GM12872 (cell line): ENCODE measurements around the gene ATE1.

Experiments used
- TF ChIP-seq, protein P1 (sequence below): IDR thresholded peaks from 3 replicates; pipeline ENCODE4 v1.5.1; 2011; ENCODE audit warnings: low read depth, mild to moderate bottlenecking, low read length, moderate library complexity; ENCODE audit not compliant: insufficient read depth

The ATE1 gene

DNA sequence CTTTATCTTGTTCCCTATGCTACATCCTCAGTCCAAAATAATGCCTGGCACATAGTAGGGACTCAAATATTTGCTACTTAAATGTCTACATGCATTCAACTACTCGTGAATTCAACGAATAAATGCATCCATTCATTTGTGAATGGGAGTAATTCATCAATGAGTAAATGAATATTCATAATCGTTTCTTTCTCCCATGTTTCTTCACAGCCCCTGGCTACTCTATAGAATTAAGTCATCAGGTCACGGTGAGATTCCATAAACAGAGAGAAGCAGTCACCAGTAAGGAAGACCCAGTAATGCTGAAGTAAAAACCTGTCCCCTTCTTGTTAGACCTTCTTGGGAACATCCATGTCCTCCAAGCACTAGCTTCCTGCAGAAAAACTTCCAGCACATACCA, 48.4 kb downstream of the ATE1 start:
- TF ChIP-seq, protein P1, sequence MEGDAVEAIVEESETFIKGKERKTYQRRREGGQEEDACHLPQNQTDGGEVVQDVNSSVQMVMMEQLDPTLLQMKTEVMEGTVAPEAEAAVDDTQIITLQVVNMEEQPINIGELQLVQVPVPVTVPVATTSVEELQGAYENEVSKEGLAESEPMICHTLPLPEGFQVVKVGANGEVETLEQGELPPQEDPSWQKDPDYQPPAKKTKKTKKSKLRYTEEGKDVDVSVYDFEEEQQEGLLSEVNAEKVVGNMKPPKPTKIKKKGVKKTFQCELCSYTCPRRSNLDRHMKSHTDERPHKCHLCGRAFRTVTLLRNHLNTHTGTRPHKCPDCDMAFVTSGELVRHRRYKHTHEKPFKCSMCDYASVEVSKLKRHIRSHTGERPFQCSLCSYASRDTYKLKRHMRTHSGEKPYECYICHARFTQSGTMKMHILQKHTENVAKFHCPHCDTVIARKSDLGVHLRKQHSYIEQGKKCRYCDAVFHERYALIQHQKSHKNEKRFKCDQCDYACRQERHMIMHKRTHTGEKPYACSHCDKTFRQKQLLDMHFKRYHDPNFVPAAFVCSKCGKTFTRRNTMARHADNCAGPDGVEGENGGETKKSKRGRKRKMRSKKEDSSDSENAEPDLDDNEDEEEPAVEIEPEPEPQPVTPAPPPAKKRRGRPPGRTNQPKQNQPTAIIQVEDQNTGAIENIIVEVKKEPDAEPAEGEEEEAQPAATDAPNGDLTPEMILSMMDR, result no peak

DNA sequence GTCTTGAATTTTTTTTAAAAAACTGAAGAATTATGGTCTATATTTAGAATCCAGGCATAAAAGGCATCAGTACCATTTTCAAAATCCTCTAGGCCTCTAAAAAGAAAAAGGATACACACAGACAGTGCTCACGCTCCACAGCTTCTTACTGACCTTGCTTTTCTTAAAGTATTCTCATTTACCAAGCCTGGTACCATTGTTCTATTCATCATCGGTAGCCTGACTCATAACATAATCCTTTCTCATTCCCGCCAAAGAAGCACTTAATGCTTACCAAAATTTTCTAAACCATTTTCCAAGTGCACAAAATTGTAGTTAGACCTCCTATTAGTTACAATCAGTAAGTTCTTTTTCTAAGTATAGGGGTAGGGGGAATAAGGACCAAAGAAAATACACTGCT, 54.6 kb downstream of the ATE1 start:
- TF ChIP-seq, protein P1, result no peak

DNA sequence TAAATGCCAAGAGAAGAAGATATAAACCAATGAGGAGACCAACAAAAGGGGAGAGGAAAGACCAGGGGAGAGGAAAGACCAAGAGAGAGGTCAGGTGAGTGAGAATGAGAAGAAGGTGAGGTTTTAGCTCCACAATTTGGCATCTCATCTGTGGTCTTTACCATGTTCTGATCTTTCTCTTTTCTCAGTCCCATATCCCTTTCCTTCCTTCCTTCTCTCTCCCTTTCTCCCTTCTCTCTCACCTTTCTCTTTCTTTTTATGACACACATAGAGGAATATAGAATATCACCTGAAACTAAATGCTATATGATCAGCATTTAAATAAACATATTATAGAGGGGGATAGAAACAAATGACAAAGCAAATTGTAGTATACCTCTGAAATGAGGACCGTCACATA, 57.4 kb downstream of the ATE1 start:
- TF ChIP-seq, protein P1, result no peak

DNA sequence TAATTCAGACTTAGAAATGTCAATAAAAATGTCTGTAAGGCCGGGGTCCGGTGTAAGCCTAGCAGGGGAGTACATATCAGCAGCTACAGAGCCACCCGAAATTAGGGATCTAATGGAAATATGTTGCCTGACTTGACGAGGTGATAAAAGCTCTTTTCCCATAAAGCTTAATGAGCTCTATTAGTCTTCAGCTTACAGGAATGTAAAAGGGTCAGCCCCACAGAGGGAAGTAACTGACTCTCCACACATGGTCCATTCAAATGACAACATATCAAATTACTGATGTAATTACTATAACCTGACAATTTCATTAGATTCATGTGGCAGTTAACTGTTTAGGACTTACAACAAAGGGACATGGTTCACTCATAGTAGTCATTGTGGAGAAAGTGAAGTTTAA, 62.3 kb downstream of the ATE1 start:
- TF ChIP-seq, protein P1, result no peak

DNA sequence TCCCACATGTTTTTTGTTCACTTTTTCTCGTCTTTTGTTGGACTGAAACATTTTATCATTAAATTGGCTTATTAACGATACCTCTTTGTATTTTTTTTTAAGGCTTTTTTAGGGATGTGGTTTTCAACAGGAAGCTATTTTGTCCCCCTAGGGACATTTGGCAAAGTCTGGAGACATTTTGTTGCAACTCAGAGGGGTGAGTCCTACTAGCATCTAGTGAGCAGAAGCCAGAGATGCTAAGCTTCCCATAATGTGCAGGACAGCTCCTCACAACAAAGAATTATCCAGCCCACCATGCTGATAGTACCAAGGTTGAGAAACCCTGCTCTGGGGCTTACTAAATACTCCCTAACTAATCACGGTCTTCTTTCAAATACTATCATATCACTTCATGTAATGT, 63.2 kb downstream of the ATE1 start:
- TF ChIP-seq, protein P1, result no peak

DNA sequence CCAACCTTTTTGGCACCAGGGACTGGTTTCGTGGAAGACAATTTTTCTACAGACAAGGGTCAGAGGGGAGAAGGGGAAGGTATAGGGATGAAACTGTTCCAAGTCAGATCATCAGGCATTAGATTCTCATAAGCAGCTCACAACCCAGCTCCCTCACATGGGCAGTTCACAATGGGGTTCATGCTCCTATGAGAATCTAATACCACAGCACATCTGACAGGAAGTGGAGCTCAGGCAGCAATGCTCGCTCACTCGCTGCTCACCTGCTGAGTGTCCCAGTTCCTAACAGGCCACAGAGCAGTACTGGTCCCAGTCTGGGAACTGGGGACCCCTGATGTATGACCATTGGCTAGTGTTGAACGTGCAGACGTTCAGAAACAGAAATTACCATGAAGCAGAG, 63.7 kb downstream of the ATE1 start:
- TF ChIP-seq, protein P1, result no peak

DNA sequence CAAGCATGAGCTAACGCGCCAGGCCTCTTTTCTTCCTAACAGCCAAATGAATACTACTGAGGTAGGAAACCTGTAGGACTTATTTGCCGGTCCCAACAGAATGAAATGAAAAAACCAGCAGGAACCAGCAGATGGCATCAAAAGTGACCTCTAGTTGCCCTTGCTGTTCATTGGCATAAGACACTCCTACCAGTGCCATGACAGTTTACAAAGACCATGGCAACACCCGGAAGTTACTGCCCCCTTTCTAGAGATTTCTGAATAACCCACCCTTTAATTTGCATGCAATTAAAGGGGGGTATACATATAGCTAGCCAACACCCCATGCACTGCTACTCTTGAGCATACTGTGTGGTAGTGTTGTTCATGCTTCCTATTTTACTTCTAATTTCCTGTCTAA, 65.2 kb downstream of the ATE1 start:
- TF ChIP-seq, protein P1, result no peak

DNA sequence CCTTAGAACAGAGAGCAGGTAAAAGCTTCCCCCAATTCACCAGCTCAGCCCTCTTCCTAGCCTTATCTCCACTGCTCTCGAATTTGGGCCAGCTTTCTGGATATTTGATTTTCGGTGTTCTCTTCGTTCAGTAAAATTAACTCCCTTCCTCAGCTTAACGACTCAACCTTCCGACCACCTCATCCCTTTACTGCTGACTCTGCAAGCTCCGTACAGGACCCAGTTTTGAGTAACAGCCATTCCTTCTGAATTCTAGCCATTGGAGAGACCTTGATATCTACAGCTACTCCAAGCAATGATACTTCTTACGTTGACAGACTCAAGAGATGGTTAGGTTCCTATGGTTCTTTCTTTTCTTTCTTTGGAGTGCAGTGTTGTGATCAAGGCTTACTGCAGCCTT, 65.8 kb downstream of the ATE1 start:
- TF ChIP-seq, protein P1, result no peak
